HFF-Myc (cell line): ENCODE data around the gene ZSCAN10.

ENCODE experiments used
- DNase-seq: peaks from one replicate; pipeline ENCODE4 v3.0.0-alpha.2; 2011; ENCODE audit warnings: low read depth; ENCODE audit errors: extremely low read depth
- H3K4me3 ChIP-seq: replicated peaks from 2 replicates; pipeline ENCODE4 v1.5.1; 2011; ENCODE audit warnings: low read depth, mild to moderate bottlenecking, control low read depth, low read length
- CTCF ChIP-seq: IDR thresholded peaks from 2 replicates; pipeline ENCODE4 v1.5.1; 2012; ENCODE audit warnings: mild to moderate bottlenecking, low read depth, low read length, control low read depth; ENCODE audit errors: missing control alignments

The ZSCAN10 gene

GRCh38 chr16:3089717-3090592 is 9.1 kb downstream of the ZSCAN10 start:
- DNase-seq, result no peak
- no peak for TF ChIP-seq CTCF
- no peak overlapping the region for H3K4me3 ChIP-seq

- no peak overlapping the region for H3K4me3 ChIP-seq
- no peak for DNase-seq
- TF ChIP-seq CTCF, result no peak
Measured at GRCh38 chr16:3088925-3089716, 10.0 kb downstream of the ZSCAN10 start.

GRCh38 chr16:3088450-3088849 is 10.6 kb downstream of the ZSCAN10 start:
- no peak for TF ChIP-seq CTCF
- H3K4me3 ChIP-seq, result no peak overlapping the region
- no peak for DNase-seq

GRCh38 chr16:3087243-3088235 is 11.6 kb downstream of the ZSCAN10 start:
- TF ChIP-seq CTCF, result no peak
- DNase-seq, result no peak
- H3K4me3 ChIP-seq, result no peak overlapping the region

DNA sequence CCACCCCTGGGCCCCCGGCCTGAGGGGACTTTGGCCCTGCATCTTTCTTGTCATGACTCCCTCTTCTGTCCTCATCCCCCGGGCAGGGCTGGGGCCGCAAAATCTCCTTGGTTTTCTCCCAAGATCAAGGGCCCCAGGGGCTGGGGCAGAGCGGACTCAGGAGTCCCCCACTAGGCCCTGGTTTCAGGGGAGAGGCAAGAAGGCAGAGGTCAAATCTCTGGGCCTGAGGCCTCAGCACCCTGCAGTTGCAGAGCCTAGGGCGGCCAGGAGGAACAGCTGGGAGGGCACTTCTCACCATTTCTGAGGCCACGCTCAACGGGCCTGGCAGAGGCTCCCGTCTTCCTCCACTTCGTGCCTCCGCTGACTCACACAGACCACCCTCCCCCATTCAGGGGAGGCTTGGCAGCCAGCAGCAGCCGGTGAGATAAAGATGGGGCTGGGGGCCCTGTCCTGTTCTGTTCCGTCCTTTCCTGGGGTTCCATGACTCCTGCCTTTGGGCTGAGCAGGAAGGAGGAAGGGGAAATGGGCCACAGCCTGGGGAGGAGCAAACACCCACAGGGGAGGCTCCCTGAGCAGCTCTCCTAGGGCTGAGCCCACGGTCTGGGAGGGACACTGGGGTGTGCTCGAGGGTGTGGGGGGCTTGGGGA is 12.4 kb downstream of the ZSCAN10 start:
- DNase-seq, result no peak
- no peak overlapping the region for H3K4me3 ChIP-seq
- no peak for TF ChIP-seq CTCF
